WI38 (cell line): ENCODE data around the gene STOX2.

Experiments
- H3K4me3 ChIP-seq: 2 replicates; pipeline ENCODE4 v1.5.1; 2011; ENCODE audit warnings: low read depth, mild to moderate bottlenecking, control low read depth, low read length
- TF ChIP-seq, protein P1 (sequence below): IDR thresholded peaks from 2 replicates; pipeline ENCODE4 v1.5.1; 2012; ENCODE audit warnings: low read depth, mild to moderate bottlenecking, control low read depth, low read length

Gene STOX2

GRCh38 chr4:184059099-184059498, 154.0 kb downstream of the STOX2 start:
- TF ChIP-seq, protein P1, sequence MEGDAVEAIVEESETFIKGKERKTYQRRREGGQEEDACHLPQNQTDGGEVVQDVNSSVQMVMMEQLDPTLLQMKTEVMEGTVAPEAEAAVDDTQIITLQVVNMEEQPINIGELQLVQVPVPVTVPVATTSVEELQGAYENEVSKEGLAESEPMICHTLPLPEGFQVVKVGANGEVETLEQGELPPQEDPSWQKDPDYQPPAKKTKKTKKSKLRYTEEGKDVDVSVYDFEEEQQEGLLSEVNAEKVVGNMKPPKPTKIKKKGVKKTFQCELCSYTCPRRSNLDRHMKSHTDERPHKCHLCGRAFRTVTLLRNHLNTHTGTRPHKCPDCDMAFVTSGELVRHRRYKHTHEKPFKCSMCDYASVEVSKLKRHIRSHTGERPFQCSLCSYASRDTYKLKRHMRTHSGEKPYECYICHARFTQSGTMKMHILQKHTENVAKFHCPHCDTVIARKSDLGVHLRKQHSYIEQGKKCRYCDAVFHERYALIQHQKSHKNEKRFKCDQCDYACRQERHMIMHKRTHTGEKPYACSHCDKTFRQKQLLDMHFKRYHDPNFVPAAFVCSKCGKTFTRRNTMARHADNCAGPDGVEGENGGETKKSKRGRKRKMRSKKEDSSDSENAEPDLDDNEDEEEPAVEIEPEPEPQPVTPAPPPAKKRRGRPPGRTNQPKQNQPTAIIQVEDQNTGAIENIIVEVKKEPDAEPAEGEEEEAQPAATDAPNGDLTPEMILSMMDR = no peak
- no peak overlapping the region for H3K4me3 ChIP-seq

GRCh38 chr4:184061582-184061981, 156.5 kb downstream of the STOX2 start:
- TF ChIP-seq, protein P1 = no peak
- no peak overlapping the region for H3K4me3 ChIP-seq

DNA sequence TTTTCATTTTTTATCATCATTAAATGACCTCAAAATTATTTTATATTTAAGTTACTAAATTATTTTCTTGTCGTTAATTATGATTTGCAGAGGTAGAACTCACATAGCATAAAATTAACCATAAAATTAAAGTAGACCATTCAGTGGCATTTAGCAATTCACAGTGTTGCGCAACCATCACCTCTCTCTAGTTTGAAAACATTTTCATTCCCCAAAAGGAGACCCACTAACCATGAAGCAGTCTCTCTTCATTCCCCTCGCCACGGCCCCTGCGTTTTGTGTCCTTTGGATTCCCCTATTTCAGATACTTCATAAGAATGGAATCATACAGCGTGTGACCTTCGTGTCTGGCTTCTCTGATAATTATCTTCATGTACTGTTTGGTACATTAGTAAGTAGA, 157.7 kb downstream of the STOX2 start:
- no peak overlapping the region for H3K4me3 ChIP-seq
- TF ChIP-seq, protein P1 = no peak

DNA sequence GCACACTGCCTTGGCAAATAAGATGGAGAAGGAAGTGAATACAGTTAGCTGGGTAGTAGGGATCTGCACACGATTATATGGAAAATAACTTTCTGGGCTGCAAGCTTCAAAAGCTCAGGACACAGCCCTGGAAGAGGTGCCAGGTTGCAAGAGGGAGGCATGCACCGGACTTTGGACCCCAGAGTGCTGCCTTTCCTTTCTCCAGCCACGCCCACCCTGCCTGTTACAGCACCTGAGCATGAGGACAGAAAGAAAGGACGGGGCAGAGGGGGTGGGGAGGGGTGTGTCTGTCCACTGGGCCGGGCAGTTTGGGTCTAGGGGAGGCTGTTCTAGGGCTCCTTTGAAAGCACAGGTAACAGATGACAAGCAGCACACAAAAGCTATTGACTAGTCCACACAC, 159.8 kb downstream of the STOX2 start:
- TF ChIP-seq, protein P1 = no peak
- no peak overlapping the region for H3K4me3 ChIP-seq

- H3K4me3 ChIP-seq = no peak overlapping the region
- TF ChIP-seq, protein P1 = no peak
Measured at GRCh38 chr4:184066584-184067300, 161.6 kb downstream of the STOX2 start.

DNA sequence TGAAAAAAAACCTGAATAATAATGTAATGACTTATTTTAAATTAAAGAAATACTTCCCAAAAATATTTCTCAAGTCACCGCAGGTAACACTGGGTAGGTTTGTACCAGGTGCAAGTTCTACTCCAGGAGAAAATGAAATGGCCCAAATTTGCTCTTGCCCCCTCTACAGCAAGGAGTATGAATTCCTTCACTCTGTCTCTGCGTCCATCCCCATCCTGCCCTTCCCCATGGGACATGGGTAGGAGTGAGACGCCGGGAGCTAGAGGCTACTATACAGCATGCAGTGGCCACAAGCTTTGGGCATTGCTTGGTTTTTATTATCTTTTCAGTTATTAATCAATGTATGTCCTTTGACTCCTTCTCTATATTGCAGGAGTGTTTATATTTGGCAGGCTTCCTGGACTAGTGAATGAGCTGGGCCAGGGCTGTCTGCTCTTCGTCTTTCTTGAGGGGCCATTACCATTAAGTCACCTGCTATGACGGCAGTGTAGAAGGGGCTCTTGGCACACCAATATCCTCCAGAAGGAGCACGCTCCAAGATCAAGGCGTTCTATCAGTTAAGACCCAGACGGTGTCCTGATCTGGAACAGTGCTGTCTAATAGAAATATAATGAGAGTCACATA, 162.9 kb downstream of the STOX2 start:
- TF ChIP-seq, protein P1 = no peak
- no peak overlapping the region for H3K4me3 ChIP-seq
